HG03103 (cell line): ENCODE measurements around the gene CLDN1.
"Not testable (repeated sequence)": the region's sequence is repeated elsewhere in the genome, so short reads cannot be mapped to it uniquely, and the experiment has no call there.

Source experiments
- ATAC-seq: cut with Tn5 transposase; IDR thresholded peaks from one replicate; pipeline ENCODE4 v1.9.1; 2021; ENCODE audit warnings: low read depth; ENCODE audit not compliant: unreplicated experiment

The CLDN1 gene

GRCh38 chr3:190301591-190301990 is 20.7 kb downstream of the CLDN1 start:
- no peak for ATAC-seq

- ATAC-seq = no peak
Measured at GRCh38 chr3:190299969-190300368, 22.3 kb downstream of the CLDN1 start.

GRCh38 chr3:190294030-190294429 is 28.2 kb downstream of the CLDN1 start:
- no peak for ATAC-seq

- ATAC-seq = no peak
Measured at GRCh38 chr3:190293621-190294020, 28.6 kb downstream of the CLDN1 start.

- no peak for ATAC-seq
Measured at GRCh38 chr3:190291994-190292584, 30.2 kb downstream of the CLDN1 start.

GRCh38 chr3:190289989-190290388 is 32.3 kb downstream of the CLDN1 start:
- ATAC-seq = no peak

GRCh38 chr3:190288836-190289235 is 33.4 kb downstream of the CLDN1 start:
- no peak for ATAC-seq

GRCh38 chr3:190286014-190286413 is 36.2 kb downstream of the CLDN1 start:
- ATAC-seq = no peak

GRCh38 chr3:190281308-190282051 is 40.8 kb downstream of the CLDN1 start:
- ATAC-seq = no peak

GRCh38 chr3:190279690-190280089 is 42.6 kb downstream of the CLDN1 start:
- no peak for ATAC-seq

GRCh38 chr3:190272747-190273146 is 49.5 kb downstream of the CLDN1 start:
- no peak for ATAC-seq

GRCh38 chr3:190269101-190269500 is 53.1 kb downstream of the CLDN1 start:
- ATAC-seq = no peak

GRCh38 chr3:190267464-190267863 is 54.8 kb downstream of the CLDN1 start:
- ATAC-seq = not testable (repeated sequence)

- ATAC-seq = no peak
Measured at GRCh38 chr3:190266913-190267290, 55.3 kb downstream of the CLDN1 start.

GRCh38 chr3:190266265-190266912 is 55.9 kb downstream of the CLDN1 start:
- ATAC-seq = no peak

GRCh38 chr3:190265796-190266195 is 56.5 kb downstream of the CLDN1 start:
- no peak for ATAC-seq

GRCh38 chr3:190265126-190265525 is 57.1 kb downstream of the CLDN1 start:
- ATAC-seq = no peak

GRCh38 chr3:190261740-190262139 is 60.5 kb downstream of the CLDN1 start:
- no peak for ATAC-seq

- ATAC-seq = no peak
Measured at GRCh38 chr3:190261015-190261414, 61.2 kb downstream of the CLDN1 start.

- ATAC-seq = no peak
Measured at GRCh38 chr3:190260301-190260700, 61.9 kb downstream of the CLDN1 start.

- ATAC-seq = no peak
Measured at GRCh38 chr3:190258634-190259033, 63.6 kb downstream of the CLDN1 start.
